Activated T-helper 1 cell treated with anti-CD3 and anti-CD28 coated beads, Interleukin-12 subunit alpha, Interleukin-12 subunit beta, Interleukin-2, Interleukin-4 antibody, amounts not matched to agents 30 ng/mL and 10 ng/mL and 1 ng/mL, durations not matched to agents 14 hours and 24 hours and 36 hours (primary cell): Measurements from ENCODE around the gene FAM3A. TPM values are rescaled to one million over a fixed set of nuclear protein-coding genes. Genes with fewer than 3 reads are reported as not detected.

ENCODE experiments used
- DNase-seq: peaks from one replicate; pipeline ENCODE4 v3.0.0; 2021; ENCODE audit warnings: low spot score
- H3K27ac Mint-ChIP-seq: one replicate; pipeline ENCODE4 v1.8.0; 2021; ENCODE audit warnings: mild to moderate bottlenecking, mixed read lengths
- H3K27me3 Mint-ChIP-seq: one replicate; pipeline ENCODE4 v1.8.0; 2022; ENCODE audit warnings: mild to moderate bottlenecking, moderate library complexity, mixed read lengths; ENCODE audit not compliant: insufficient read depth
- H3K36me3 Mint-ChIP-seq: one replicate; pipeline ENCODE4 v1.8.0; 2021; ENCODE audit warnings: low read depth, mixed read lengths
- H3K4me1 Mint-ChIP-seq: one replicate; pipeline ENCODE4 v1.8.0; 2021; ENCODE audit warnings: low read depth, mixed read lengths
- H3K4me3 Mint-ChIP-seq: one replicate; pipeline ENCODE4 v1.8.0; 2021; ENCODE audit warnings: mild to moderate bottlenecking, moderate library complexity, mixed read lengths
- H3K9me3 Mint-ChIP-seq: one replicate; pipeline ENCODE4 v1.8.0; 2021; ENCODE audit warnings: mixed read lengths
- intact Hi-C: fragments of 100-400 bp; cut with micrococcal nuclease; formaldehyde crosslinking; loops from one replicate; pipeline ENCODE4 v1.15.1; 2024
- total RNA-seq: library from RNA; stranded (reverse); gene quantifications from 2 replicates; pipeline ENCODE4 v1.2.3, GENCODE V29; 2022

FAM3A gene
- total RNA-seq, 1 donor from 2014 or later = 40.1 TPM

DNA sequence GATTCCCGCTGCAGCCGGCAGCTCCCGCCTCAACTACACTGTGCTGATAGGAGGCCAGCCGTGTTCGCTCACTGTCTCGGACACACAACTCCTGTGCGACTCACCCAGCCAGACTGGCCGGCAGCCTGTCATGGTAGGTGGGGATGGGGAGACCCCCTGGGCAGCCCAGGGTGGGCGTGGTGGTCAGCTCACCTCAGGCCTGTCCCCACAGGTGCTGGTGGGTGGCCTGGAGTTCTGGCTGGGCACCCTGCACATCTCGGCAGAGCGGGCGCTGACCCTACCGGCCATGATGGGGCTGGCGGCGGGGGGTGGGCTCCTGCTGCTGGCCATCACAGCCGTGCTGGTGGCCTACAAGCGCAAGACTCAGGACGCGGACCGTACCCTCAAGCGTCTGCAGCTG is 48.5 kb downstream of the FAM3A start:
- no peaks in the 10 kb centered on the region for H3K9me3 Mint-ChIP-seq
- no peaks in the 10 kb centered on the region for H3K36me3 Mint-ChIP-seq
- intact Hi-C loops = no loop called here
- no peak overlapping the region for H3K4me3 Mint-ChIP-seq
- H3K27ac Mint-ChIP-seq = no peak overlapping the region
- H3K27me3 Mint-ChIP-seq = no peaks in the 10 kb centered on the region
- DNase-seq = no peak
- H3K4me1 Mint-ChIP-seq = no peaks in the 10 kb centered on the region

DNA sequence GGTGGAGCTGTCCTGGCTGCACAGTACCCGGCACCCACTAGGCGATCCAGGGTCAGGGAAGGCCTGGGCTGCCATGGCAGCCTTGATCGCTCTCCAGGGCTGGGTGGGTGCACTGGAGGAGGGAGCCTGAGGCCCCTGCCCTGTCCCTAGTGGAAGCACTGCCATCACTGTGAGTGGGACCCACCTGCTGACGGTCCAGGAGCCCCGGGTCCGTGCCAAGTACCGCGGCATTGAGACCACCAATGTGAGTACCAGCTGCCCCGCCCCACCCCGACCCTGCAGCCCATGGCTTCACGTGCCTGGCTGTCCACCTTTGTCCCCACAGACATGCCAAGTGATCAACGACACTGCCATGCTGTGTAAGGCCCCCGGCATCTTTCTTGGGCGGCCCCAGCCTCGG is 49.1 kb downstream of the FAM3A start:
- no peak overlapping the region for H3K27ac Mint-ChIP-seq
- no peaks in the 10 kb centered on the region for H3K36me3 Mint-ChIP-seq
- DNase-seq = no peak
- H3K9me3 Mint-ChIP-seq = no peaks in the 10 kb centered on the region
- H3K27me3 Mint-ChIP-seq = no peaks in the 10 kb centered on the region
- no peak overlapping the region for H3K4me3 Mint-ChIP-seq
- H3K4me1 Mint-ChIP-seq = no peaks in the 10 kb centered on the region
- intact Hi-C loops = no loop called here

DNA sequence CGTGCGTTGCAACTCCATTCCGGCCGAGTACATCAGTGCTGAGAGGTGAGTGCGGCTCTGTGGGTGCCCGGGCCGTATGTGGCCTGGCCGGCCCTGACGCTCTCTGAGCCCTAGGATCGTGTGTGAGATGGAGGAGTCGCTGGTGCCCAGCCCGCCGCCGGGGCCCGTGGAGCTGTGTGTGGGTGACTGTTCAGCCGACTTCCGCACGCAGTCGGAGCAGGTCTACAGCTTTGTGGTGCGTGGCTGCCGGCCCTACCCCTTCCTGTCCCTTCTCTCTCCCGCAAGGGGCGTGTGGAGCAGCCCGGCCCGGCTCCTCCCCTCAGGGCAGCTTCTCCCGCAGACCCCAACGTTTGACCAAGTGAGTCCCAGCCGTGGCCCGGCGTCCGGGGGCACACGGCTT is 50.0 kb downstream of the FAM3A start:
- H3K27ac Mint-ChIP-seq = no peak overlapping the region
- intact Hi-C loops = no loop called here
- no peaks in the 10 kb centered on the region for H3K9me3 Mint-ChIP-seq
- H3K4me3 Mint-ChIP-seq = no peak overlapping the region
- DNase-seq = no peak
- no peaks in the 10 kb centered on the region for H3K27me3 Mint-ChIP-seq
- H3K36me3 Mint-ChIP-seq = peaks cover 2% of the 10 kb centered on the region
- H3K4me1 Mint-ChIP-seq = no peaks in the 10 kb centered on the region

DNA sequence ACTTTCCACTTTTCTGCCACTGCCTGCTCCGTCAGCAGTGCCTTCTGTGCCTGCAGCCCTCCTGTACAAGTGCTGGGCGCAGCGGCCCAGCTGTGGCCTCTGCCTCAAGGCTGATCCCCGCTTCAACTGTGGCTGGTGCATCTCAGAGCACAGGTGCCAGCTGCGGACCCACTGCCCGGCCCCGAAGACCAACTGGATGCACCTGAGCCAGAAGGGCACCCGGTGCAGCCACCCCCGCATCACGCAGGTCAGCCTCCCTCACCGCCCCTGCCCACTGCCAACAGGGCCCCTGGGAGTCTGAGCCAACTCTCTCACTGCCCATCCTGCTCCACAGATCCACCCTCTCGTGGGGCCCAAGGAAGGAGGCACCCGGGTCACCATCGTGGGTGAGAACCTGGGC is 50.4 kb downstream of the FAM3A start:
- Mint-ChIP-seq H3K27me3 (no peaks in the 10 kb centered on the region), H3K9me3 (no peaks in the 10 kb centered on the region), H3K27ac (no peak overlapping the region), H3K36me3 (peaks cover 2% of the 10 kb centered on the region), H3K4me3 (no peak overlapping the region), H3K4me1 (no peaks in the 10 kb centered on the region)
- intact Hi-C loops = no loop called here
- no peak for DNase-seq

DNA sequence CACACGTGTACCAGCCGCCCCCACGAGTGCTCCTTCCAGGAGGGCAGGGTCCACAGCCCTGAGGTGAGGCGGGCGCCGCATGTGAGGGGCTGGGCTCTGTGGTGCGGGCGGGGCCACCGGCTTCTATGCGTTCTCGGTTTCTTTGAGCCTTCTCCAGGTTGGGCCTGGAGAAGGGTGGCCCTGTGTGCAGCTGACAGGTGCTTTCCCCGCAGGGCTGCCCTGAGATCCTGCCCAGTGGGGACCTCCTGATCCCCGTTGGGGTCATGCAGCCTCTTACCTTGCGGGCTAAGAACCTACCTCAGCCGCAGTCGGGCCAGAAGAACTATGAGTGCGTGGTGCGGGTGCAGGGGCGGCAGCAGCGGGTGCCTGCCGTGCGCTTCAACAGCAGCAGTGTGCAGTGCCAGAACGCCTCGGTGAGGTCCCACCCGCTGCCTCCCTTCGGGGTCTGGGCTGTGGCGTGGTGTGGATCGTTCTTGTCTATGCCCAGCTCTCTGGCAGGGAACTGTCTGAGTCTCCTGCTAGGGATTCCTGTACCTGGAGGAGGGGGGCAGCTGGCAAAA is 51.1 kb downstream of the FAM3A start:
- Mint-ChIP-seq H3K9me3 (no peaks in the 10 kb centered on the region), H3K27me3 (no peaks in the 10 kb centered on the region), H3K36me3 (peaks cover 2% of the 10 kb centered on the region), H3K27ac (no peak overlapping the region), H3K4me3 (no peak overlapping the region), H3K4me1 (no peaks in the 10 kb centered on the region)
- intact Hi-C loops = no loop called here
- no peak for DNase-seq

DNA sequence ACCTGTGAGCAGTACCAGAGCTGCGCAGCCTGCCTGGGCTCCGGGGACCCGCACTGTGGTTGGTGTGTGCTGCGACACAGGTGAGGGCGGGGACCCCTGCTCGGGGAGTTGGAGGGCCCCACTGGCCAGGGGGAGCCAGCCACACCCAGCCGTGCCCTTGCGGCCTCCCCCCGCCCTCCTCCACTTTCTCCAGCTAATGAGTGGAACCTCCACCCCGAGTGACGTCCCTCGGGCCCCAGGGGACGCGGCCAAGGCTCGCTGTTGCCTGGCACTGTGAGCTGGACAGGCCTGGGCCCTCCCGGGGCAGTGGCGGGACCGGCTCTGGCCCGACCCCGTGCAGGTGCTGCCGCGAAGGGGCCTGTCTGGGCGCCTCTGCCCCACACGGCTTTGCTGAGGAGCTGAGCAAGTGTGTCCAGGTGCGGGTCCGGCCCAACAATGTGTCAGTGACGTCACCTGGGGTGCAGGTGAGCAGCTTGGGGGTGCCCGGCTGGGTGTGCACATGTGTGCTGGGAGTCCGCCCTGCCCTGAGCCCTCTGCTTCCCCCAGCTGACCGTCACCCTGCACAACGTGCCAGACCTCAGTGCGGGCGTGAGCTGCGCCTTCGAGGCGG is 52.3 kb downstream of the FAM3A start:
- intact Hi-C loops = no loop called here

DNA sequence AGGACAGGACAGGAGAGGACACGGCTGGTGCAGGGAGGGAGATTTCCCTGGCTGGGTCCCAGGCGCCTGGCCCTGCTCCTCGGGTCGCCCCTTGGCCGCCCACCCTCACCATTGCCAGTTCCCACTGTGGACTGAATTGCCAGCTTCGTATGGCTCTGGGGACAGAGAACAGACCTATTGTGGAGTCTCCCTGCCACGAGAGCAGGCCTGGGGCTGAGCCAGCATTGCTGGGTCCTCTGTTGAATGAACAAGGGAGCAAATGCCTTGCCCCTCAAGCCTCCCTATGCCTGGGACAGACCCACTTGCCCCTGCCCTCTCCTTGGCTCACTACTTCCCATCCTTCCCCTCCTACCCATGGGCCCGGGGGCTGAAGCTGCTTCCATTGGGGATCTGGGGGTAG is 53.6 kb downstream of the FAM3A start:
- Mint-ChIP-seq H3K36me3 (peaks cover 2% of the 10 kb centered on the region), H3K27ac (no peak overlapping the region), H3K4me3 (no peak overlapping the region), H3K4me1 (peaks cover 2% of the 10 kb centered on the region), H3K27me3 (no peaks in the 10 kb centered on the region), H3K9me3 (no peaks in the 10 kb centered on the region)
- intact Hi-C loops = no loop called here
- no peak for DNase-seq

More for the DNA sequence above, 52.3 kb downstream of the FAM3A start:
- no peak overlapping the region for H3K4me3 Mint-ChIP-seq
- H3K9me3 Mint-ChIP-seq = no peaks in the 10 kb centered on the region
- H3K27ac Mint-ChIP-seq = no peak overlapping the region
- DNase-seq = no peak
- no peaks in the 10 kb centered on the region for H3K27me3 Mint-ChIP-seq
- H3K4me1 Mint-ChIP-seq = no peaks in the 10 kb centered on the region
- peaks cover 2% of the 10 kb centered on the region for H3K36me3 Mint-ChIP-seq

DNA sequence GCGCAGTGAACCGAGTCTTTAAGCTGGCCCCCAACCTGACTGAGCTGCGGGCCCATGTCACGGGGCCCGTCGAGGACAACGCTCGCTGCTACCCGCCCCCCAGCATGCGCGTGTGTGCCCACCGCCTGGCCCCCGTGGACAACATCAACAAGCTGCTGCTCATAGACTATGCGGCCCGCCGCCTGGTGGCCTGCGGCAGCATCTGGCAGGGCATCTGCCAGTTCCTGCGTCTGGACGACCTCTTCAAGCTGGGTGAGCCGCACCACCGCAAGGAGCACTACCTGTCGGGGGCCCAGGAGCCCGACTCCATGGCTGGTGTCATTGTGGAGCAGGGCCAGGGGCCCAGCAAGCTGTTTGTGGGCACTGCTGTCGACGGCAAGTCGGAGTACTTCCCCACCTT is 55.7 kb downstream of the FAM3A start:
- H3K4me3 Mint-ChIP-seq = peak overlapping the region; percentile 83
- no peak for DNase-seq
- intact Hi-C loops = no loop called here
- H3K36me3 Mint-ChIP-seq = peaks cover 2% of the 10 kb centered on the region
- no peaks in the 10 kb centered on the region for H3K27me3 Mint-ChIP-seq
- H3K9me3 Mint-ChIP-seq = no peaks in the 10 kb centered on the region
- H3K27ac Mint-ChIP-seq = no peak overlapping the region
- H3K4me1 Mint-ChIP-seq = peaks cover 5% of the 10 kb centered on the region

DNA sequence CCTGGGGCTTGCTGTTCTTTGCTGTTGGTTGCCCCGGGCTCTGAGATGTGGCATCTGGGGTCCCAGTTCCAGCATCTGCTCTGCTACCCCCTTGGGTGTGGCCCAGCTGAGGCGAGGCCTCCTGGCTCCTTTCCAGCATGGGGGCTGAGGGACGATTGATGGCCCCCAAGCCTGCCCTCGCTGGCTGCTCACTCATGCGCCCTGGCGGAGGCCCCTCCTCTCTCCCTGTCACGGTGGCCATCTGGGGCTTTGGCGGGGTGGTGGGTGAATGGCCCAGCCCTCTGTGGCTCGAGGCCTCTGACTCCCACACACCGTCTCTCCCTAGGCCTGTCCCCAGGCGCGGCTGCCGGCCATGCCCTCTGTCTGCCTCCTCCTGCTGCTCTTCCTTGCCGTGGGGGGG is 56.2 kb downstream of the FAM3A start:
- no peak overlapping the region for H3K27ac Mint-ChIP-seq
- H3K4me3 Mint-ChIP-seq = peak overlapping the region; percentile 83
- peaks cover 5% of the 10 kb centered on the region for H3K4me1 Mint-ChIP-seq
- no peaks in the 10 kb centered on the region for H3K27me3 Mint-ChIP-seq
- DNase-seq = no peak
- no peaks in the 10 kb centered on the region for H3K9me3 Mint-ChIP-seq
- H3K36me3 Mint-ChIP-seq = peaks cover 2% of the 10 kb centered on the region
- intact Hi-C loops = no loop called here

DNA sequence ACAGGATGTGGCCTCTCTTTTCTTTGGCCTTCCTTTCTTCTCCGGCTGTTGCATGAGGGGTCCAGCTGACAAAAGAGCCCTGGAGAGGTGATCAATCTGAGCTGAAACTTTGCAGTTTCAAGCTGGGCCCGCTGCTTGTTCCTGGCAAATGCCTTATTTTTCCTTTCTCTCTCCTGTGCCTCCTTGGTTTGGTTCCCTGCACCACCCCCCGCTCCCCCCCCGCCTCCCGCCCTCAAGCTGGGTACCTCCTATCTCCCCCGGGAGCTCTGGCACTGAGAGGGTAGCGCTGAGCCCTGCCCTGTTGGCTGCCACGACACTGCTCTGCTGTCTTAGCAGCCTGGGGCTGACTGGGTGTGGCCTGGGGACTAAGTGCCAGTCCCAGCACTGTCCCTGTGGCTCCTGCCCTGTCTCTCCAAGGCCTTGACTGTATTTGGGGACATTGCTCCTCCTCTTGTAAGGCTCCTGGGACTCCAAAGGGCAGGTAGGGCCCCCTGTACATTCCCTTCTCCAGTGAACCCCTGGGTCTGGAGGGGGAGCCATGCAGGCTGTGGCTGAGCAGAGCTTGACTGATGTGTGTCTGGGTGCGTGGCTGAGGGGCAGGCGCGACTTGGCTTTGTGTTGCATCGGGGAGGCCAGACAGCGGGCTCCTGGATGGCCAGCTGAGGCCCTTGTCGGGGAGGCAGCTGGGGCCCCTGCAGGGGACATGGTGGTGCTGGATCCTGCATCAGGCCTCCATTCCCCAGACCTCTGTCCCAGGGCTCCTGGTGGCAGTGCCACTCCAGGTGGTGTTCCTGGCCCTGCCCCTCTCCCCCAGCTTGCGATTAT is 56.9 kb downstream of the FAM3A start:
- intact Hi-C loops = no loop called here
- H3K27ac Mint-ChIP-seq = peak overlapping the region; percentile 48
- DNase-seq = no peak
- no peaks in the 10 kb centered on the region for H3K27me3 Mint-ChIP-seq
- H3K4me1 Mint-ChIP-seq = peaks cover 5% of the 10 kb centered on the region
- no peaks in the 10 kb centered on the region for H3K9me3 Mint-ChIP-seq
- peaks cover 7% of the 10 kb centered on the region for H3K36me3 Mint-ChIP-seq
- peak overlapping the region; percentile 83 for H3K4me3 Mint-ChIP-seq

DNA sequence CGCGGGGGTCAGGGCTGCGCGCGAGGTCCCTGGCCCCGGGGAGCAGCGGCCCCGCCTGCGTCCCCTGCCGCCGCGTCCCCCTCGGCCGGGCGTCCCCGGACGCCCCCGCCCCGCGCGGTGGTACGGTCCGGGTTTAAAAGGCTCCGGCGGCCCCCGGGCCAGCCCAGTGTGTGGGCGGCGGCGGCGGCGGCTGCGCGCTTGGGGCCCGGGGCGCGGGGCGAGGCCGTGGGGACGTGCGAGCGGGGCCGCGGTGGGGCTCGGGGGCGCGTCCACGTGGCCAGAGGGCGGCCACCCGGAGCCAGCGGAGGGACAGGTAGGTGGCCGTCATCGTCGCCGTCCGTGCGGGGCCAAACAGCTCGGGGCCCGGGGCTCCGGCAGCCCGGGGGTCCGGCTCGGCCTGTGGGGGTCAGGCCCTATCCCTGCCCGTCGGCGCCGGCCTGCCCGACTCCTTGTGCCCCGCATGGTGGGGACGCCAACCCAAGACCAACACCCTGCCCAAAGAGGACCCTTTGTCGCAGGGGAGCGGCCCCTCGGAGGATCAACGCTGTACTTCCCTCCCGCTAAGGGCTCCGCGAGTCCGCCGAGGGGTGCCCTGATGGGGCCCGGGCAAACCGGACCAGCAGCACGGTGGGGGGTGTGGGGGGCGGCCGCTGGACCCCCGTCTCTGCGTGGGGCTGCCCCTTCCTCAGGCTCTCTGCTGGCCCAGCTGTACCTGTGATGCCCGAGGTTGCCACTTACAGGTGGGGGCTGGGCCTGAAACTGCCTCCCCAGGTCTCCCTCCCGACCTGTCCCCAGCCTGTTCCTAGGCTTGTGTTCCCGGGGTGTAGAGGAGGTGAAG is 57.7 kb downstream of the FAM3A start, which contains the start of gene PLXNA3:
Gene PLXNA3 (plus strand): TSS at position 166 of the 838 bp plus-strand sequence. CDS start 1,903 bp downstream, outside the sequence.
- intact Hi-C loops = no loop called here
- H3K27me3 Mint-ChIP-seq = no peaks in the 10 kb centered on the region
- H3K36me3 Mint-ChIP-seq = peaks cover 9% of the 10 kb centered on the region

DNA sequence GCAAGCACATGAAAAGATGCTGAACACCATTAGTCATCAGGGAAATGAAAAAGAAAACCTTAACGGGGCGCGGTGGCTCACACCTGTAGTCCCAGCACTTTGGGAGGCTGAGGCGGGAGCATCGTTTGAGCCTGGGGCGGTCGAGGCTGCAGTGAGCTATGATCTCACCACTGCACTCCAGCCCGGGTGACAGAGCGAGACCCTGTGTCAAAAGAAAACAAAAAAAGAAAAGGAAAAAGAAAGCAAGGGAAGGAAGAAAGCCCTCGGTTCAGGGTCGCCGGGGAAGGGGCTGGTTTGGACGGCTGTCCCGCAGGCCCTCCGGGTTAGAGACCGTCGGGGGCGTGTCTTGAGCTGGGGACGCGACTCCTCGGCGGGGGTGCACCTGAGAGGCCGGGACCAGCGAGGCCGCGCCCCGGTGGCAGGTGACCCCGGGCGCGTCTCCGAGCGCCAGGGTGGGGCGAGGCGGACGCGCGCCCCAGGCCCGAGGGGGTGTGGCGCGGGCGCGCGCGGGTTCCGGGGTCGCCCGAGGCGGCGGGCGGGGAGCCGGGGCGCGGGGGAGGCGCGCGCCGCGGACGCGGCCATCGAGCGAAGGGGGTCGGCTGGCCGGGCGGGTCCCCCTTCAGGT is 58.4 kb downstream of the FAM3A start:
- Mint-ChIP-seq H3K9me3 (no peaks in the 10 kb centered on the region), H3K36me3 (peaks cover 11% of the 10 kb centered on the region), H3K4me1 (peaks cover 5% of the 10 kb centered on the region), H3K4me3 (peak overlapping the region; percentile 96), H3K27ac (peak overlapping the region; percentile 94), H3K27me3 (no peaks in the 10 kb centered on the region)
- intact Hi-C loops = no loop called here
- peak; percentile 39 for DNase-seq

More for the DNA sequence above, 57.7 kb downstream of the FAM3A start, which contains the start of gene PLXNA3:
- DNase-seq = peak; percentile 38
- no peaks in the 10 kb centered on the region for H3K9me3 Mint-ChIP-seq
- peak within 1 kb of the TSS; percentile 96 for H3K4me3 Mint-ChIP-seq
- peak within 1 kb of the TSS; percentile 94 for H3K27ac Mint-ChIP-seq
- peaks cover 5% of the 10 kb centered on the region for H3K4me1 Mint-ChIP-seq
